GM12878 (cell line): ENCODE results near the gene CHRNE. TPM values are rescaled to one million over a fixed set of nuclear protein-coding genes. Genes with fewer than 3 reads are reported as not detected.

Experiments used
- ATF3 ChIP-seq: IDR thresholded peaks from 2 replicates; pipeline ENCODE4 v1.6.1; 2011; ENCODE audit warnings: low read depth, mild to moderate bottlenecking, low read length, moderate library complexity, borderline replicate concordance; ENCODE audit errors: extremely low read depth
- CHD4 ChIP-seq: fragments of 200-600 bp; sonication (generic); IDR thresholded peaks from 2 replicates; pipeline ENCODE4 v1.6.1; 2016; ENCODE audit warnings: mild to moderate bottlenecking
- CREB1 ChIP-seq: IDR thresholded peaks from 2 replicates; pipeline ENCODE4 v1.6.1; 2012; ENCODE audit warnings: low read depth, mild to moderate bottlenecking, inconsistent platforms
- EED ChIP-seq: sonication (generic); IDR thresholded peaks from 2 replicates; pipeline ENCODE4 v1.6.1; 2016; ENCODE audit warnings: antibody characterized with exemption, low read depth
- EP300 ChIP-seq, 2 experiments: fragments of 150-350 bp in 1 of 2; IDR thresholded peaks; 2 replicates each; pipeline ENCODE4 v1.6.1; 2011 to 2012; ENCODE audit warnings: low read depth in 2 of 2, low read length in 2 of 2, borderline replicate concordance in 1 of 2, improper control_type of control experiment in 1 of 2, inconsistent platforms in 1 of 2; ENCODE audit not compliant: control insufficient read depth in 1 of 2
- ESRRA ChIP-seq: IDR thresholded peaks from 2 replicates; pipeline ENCODE4 v1.6.1; 2012; ENCODE audit warnings: mild to moderate bottlenecking, low read length, improper control_type of control experiment
- FOXM1 ChIP-seq: IDR thresholded peaks from 2 replicates; pipeline ENCODE4 v1.6.1; 2012; ENCODE audit warnings: low read depth, mild to moderate bottlenecking, inconsistent platforms, low read length, moderate library complexity
- LARP7 ChIP-seq: fragments of 450-650 bp; IDR thresholded peaks from 2 replicates; pipeline ENCODE4 v1.6.1; 2017; ENCODE audit warnings: mild to moderate bottlenecking
- NBN ChIP-seq: fragments of 450-650 bp; IDR thresholded peaks from 2 replicates; pipeline ENCODE4 v1.6.1; 2016
- PAX5 ChIP-seq: IDR thresholded peaks from 2 replicates; pipeline ENCODE4 v1.6.1; 2011; ENCODE audit warnings: low read depth, low read length, borderline replicate concordance
- RCOR1 ChIP-seq: conservative IDR thresholded peaks from 2 replicates; pipeline ENCODE4 v1.6.1; 2012; ENCODE audit warnings: low read depth, low read length, improper control_type of control experiment
- SMC3 ChIP-seq: IDR thresholded peaks from 2 replicates; pipeline ENCODE4 v1.6.1; 2011; ENCODE audit warnings: low read length, improper control_type of control experiment, borderline replicate concordance
- TAF1 ChIP-seq: IDR thresholded peaks from 2 replicates; pipeline ENCODE4 v1.6.1; 2011; ENCODE audit warnings: mild to moderate bottlenecking, low read depth, low read length, borderline replicate concordance
- TCF12 ChIP-seq: IDR thresholded peaks from 2 replicates; pipeline ENCODE4 v1.6.1; 2011; ENCODE audit warnings: low read depth, mild to moderate bottlenecking, low read length
- USF2 ChIP-seq: IDR thresholded peaks from 2 replicates; pipeline ENCODE4 v1.6.1; 2011; ENCODE audit warnings: low read depth, low read length, improper control_type of control experiment, borderline replicate concordance
- ZBTB4 ChIP-seq: fragments of 450-650 bp; formaldehyde crosslinking; IDR thresholded peaks from 2 replicates; pipeline ENCODE4 v1.4.0; 2022; ENCODE audit warnings: mild to moderate bottlenecking, moderate library complexity
- polyA plus RNA-seq, 11 experiments: library from polyadenylated mRNA; depleted of rRNA in 4 of 11; unstranded in 6 of 11; stranded (reverse) in 5 of 11; fragments of >200 nt; fragmentation: Nextera tagmentation in 4 of 11; fragmentation: Illumina TruSeq in 1 of 11; extraction: Ambion mirVana in 4 of 11; extraction: Trizol in 1 of 11; gene quantifications; 1 replicate in 1 of 11; 2 replicates in 10 of 11; pipeline versions ENCODE4 v1.2.1 to v1.2.3, GENCODE V29; 2011 to 2016; ENCODE audit warnings: inconsistent platforms in 2 of 11, missing spikeins in 2 of 11, low read depth in 1 of 11
- total RNA-seq, 4 experiments: library from RNA; depleted of rRNA in 3 of 4; stranded (reverse); fragments of >200 nt in 3 of 4; fragmentation: Illumina TruSeq in 1 of 4; extraction: Trizol in 1 of 4; gene quantifications; 2 replicates each; pipeline versions ENCODE4 v1.2.1 to v1.2.3, GENCODE V29; 2013 to 2021
- TF ChIP-seq, protein P1 (sequence below): fragments of 450-650 bp; IDR thresholded peaks from 2 replicates; pipeline ENCODE4 v1.6.1; 2018; ENCODE audit warnings: mild to moderate bottlenecking, low read depth, moderate library complexity; ENCODE audit not compliant: partially characterized antibody
- TF ChIP-seq, protein P2 (sequence below): IDR thresholded peaks from 2 replicates; pipeline ENCODE4 v1.6.1; 2011; ENCODE audit warnings: borderline replicate concordance, low read depth, mild to moderate bottlenecking, moderate library complexity, low read length; ENCODE audit not compliant: insufficient read depth, poor library complexity, severe bottlenecking
- TF ChIP-seq, protein P3 (sequence below): fragments of 450-650 bp; IDR thresholded peaks from 2 replicates; pipeline ENCODE4 v1.6.1; 2017; ENCODE audit warnings: borderline replicate concordance

Gene CHRNE
- total and polyA plus RNA-seq, 10 of the 15 experiments (the other 5 are each of a cell fraction or from before 2014, with no cell fraction given): 0.05 to 0.11 (median 0.08) TPM; not detected in 6

- TF ChIP-seq EP300 (IDR thresholded peaks at IDR 0.05; ENCODE audit: borderline replicate concordance in 1 of 2, control insufficient read depth in 1 of 2, low read depth in 2 of 2, low read length in 2 of 2) (no peak), NBN (peak; percentile 5; the same call in 1 of the 2 replicates), SMC3 (no peak), TCF12 (no peak), FOXM1 (no peak), USF2 (no peak), ZBTB4 (CRISPR knock-in tag) (no peak), CREB1 (no peak), ESRRA (no peak), TAF1 (no peak), CHD4 (no peak), PAX5 (no peak), LARP7 (peak; percentile 38; the same call in 1 of the 2 replicates), EED (peak; percentile 87; the same call in 1 of the 2 replicates), ATF3 (no peak), RCOR1 (no peak)
- TF ChIP-seq, protein P1, sequence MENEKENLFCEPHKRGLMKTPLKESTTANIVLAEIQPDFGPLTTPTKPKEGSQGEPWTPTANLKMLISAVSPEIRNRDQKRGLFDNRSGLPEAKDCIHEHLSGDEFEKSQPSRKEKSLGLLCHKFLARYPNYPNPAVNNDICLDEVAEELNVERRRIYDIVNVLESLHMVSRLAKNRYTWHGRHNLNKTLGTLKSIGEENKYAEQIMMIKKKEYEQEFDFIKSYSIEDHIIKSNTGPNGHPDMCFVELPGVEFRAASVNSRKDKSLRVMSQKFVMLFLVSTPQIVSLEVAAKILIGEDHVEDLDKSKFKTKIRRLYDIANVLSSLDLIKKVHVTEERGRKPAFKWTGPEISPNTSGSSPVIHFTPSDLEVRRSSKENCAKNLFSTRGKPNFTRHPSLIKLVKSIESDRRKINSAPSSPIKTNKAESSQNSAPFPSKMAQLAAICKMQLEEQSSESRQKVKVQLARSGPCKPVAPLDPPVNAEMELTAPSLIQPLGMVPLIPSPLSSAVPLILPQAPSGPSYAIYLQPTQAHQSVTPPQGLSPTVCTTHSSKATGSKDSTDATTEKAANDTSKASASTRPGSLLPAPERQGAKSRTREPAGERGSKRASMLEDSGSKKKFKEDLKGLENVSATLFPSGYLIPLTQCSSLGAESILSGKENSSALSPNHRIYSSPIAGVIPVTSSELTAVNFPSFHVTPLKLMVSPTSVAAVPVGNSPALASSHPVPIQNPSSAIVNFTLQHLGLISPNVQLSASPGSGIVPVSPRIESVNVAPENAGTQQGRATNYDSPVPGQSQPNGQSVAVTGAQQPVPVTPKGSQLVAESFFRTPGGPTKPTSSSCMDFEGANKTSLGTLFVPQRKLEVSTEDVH: no peak
- TF ChIP-seq, protein P2, sequence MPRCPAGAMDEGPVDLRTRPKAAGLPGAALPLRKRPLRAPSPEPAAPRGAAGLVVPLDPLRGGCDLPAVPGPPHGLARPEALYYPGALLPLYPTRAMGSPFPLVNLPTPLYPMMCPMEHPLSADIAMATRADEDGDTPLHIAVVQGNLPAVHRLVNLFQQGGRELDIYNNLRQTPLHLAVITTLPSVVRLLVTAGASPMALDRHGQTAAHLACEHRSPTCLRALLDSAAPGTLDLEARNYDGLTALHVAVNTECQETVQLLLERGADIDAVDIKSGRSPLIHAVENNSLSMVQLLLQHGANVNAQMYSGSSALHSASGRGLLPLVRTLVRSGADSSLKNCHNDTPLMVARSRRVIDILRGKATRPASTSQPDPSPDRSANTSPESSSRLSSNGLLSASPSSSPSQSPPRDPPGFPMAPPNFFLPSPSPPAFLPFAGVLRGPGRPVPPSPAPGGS: no peak
- TF ChIP-seq, protein P3, sequence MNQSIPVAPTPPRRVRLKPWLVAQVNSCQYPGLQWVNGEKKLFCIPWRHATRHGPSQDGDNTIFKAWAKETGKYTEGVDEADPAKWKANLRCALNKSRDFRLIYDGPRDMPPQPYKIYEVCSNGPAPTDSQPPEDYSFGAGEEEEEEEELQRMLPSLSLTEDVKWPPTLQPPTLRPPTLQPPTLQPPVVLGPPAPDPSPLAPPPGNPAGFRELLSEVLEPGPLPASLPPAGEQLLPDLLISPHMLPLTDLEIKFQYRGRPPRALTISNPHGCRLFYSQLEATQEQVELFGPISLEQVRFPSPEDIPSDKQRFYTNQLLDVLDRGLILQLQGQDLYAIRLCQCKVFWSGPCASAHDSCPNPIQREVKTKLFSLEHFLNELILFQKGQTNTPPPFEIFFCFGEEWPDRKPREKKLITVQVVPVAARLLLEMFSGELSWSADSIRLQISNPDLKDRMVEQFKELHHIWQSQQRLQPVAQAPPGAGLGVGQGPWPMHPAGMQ: no peak
Observed at GRCh38 chr17:4940555-4941318, 37.8 kb upstream of the CHRNE start (continued).
